Activated T-cell treated with anti-CD3 and anti-CD28 coated beads for 1 hour (primary cell): ENCODE data around the gene SMIM10L2A.
"Not testable (repeated sequence)": the region's sequence is repeated elsewhere in the genome, so short reads cannot be mapped to it uniquely, and the experiment has no call there.

Experiments used
- DNase-seq: peaks from one replicate; pipeline ENCODE4 v3.0.0-alpha.2; 2020; ENCODE audit warnings: low read depth

The SMIM10L2A gene

DNA sequence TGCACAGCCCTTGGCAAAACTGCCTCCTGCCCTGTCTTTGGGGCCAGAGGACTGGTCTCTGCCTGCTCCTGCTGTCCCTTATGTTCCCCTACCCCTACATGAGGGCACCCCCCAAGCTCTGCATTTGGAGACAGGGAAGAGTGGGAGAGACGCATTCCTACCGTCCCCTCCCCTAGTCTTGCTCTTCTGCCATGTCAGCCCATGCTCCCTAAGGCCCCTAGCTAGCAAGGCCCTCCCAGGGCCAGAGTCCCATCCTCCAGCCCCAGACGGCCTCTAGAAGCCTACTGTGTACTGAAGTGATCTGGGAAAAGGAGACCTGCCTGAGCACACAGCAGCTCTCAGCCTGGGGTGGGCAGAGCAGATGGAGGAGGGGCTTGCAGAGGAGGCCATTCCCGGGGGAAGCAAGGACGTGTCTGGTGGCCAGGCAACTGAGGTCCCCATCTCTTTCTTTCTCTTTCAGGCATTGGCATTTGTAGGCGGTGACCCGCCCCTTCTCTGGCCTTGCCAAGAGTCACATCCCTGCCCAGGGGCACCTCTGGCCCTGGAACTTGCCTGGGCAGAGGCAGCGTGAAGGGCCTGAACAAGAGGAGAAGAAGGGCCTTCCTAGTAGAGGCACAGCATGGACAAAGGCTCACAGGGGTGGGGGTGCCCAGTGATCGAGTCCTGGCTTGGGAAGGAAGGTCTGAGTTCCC is 1.6 kb downstream of the SMIM10L2A start:
- DNase-seq, result not testable (repeated sequence)

DNA sequence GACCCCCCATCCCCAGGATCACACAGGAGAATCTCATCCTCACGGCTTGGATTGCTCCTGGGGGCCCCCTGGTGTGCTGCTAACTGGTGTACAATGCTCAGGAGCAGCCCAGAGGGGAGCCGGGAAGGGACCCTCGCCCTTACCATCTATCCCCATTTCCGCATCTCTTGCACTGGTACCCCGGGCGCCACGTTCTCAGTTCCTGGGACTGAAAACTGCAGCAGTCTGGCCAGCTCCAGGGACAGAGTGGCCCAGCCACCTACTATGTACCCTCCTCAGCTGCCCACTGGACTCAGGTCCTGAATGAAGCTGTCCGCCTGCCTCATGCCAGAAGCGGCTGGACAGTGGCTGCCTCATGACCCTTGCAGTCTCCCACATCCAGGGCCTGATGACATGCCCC is 2.7 kb downstream of the SMIM10L2A start:
- DNase-seq, result no peak

DNA sequence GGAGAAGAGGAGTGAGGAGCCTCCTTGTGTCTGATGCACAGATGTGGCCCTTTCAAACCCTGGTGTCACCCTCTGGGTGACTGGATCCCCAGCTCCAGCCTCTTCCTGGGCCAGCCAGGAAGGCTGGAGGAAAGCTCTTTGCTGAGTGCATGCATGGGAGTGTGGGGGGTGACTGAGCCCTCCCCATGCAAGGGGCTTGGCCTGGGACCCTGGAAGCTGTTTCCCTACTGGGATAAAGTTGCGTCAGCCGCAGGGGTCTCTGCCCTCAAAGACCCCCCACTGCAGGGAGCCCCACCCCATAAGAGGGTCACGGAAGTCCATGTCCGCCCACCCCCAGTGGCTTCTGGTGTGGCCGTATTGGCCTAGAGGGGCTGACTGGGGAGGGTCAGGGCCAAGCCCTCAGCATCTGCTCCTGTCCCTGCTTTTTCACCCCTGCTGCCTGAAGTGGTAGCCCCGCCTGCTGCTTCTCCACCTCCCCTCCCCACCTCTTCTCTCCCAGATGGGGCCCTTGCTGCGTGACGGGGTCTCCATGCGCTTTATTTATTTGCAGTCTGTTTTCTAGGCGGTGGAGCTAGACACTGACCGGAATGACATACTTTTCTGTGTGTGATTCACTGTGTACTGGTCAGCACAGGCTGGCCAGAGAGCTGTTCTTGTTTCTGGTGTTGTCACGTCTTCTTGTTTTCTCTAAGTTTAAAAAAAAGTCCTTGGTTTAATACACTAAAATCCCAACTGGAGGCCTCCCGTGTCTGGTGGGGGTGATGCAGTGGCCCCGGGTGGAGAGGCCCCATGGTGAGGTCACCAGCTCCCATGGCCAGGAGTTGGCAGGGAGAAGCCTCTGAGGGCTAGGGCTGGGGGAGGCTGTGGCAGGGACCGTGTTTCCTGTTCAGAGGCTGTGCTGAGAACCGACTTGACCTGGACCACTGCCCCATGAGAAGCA is 3.6 kb downstream of the SMIM10L2A start:
- DNase-seq, result no peak

DNA sequence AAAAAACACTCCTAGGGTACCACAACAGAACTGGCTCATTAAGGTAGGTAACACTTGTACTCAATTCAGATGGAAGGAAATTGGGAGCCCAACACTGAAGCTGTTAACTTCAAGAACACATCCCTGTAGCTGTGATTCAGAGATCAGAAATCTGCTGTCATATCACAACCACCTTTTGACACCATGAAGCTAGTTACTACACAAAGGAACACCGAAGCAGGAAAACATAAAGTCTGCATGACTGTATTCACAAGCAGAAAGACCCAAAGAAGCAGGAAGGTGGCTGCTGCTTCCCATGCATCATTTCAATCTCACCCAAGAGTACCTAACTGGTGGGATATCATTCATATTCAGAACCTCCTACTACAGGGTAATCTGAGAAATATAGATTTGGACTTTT is 7.7 kb downstream of the SMIM10L2A start:
- no peak for DNase-seq

DNA sequence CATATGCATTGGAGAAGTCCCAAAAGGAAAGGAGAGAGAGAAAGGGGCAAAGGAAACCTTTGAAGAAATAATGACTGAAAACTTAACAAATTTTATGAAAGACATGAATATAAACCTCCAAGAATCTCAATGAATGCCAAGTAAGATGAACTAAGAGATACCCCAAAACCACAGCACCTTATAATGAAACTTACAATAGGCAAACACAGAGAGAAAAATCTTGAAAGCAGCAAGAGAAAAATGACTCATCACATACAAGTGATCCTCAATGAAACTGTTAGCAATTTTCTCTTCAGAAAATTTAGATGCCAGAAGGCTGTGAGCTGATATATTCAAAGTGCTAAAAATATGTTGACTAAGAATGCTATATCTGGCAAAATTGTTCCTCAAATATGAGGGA is 10.1 kb downstream of the SMIM10L2A start:
- DNase-seq, result no peak

DNA sequence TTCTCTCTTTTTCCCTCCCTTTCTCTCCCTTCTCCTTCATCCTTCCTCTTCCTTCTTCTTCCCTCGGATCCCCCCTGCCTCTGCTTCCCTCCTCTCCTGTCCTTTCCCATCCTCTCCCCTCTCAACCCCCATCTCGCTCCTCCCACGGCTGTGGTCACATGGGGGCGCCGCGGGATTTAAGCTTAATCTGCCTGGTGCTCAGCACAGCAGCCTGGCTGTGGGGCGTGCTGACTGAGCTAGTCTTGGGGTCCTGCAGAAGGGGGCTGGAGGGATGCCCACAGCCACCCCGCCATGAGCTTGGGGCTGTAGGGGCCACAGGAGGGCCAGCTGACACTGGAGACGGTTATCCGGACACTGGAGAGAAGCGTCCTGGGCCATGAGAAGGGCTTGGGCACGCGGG is 10.7 kb downstream of the SMIM10L2A start:
- DNase-seq, result no peak

DNA sequence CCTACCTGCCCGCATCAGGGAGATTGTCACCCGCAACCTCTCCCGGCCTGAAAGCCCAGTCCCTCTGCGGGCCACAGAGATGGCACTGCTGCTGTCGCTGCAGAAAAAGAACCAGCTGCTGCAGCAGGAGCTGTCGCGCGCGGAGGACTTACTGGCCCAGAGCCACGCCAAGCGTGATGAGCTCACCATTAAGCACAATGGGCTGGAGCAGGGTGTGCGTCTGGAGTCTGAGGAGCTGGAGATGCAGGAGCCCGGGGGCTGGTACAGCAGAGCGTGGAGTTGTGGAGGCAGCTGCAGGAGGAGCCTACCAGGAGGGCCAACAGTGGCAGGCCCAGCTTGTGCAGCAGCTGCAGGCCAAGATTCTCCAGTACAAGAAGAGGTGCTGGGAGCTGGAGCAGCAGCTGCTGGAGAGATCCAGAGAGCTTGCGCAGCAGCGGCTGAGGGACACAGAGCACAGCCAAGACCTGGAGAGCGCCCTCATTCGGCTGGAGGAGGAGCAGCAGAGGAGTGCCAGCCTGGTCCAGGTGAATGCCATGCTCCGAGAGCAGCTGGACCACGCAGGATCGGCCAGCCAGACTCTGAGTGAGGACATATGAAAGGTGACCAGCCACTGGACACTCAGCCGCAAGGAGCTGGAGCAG is 11.3 kb downstream of the SMIM10L2A start:
- DNase-seq, result no peak

DNA sequence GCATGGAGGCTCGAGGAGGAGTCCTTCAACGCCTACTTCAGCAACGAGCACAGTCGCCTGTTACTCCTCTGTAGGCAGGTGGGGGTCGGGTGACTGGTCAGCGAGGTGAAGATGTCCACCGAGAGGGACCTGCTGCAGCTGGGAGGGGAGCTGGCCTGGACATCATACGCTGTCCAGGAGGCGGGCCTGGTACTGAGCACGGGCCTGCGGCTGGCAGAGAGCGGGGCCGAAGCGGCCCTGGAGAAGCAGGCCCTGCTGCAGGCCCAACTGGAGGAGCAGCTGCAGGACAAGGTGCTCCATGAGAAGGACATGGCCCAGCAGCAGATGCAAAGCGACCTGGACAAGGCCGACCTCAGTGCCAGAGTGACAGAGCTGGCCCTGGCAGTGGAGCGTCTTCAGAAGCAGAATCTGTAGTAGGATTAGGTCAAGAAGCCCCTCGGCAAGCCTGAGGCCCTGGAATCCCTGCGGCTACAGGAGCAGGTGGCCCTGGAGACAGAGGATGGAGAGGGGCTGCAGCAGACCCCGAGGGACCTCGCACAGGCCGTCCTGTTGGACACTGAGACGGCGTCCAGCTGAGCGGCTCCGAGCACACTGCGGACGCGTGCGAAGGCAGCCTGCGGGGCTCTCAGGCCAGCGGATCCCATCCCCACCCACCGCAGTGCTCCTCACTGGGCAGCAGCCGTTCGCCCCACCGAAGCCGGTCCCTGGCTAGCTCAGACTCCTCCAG is 11.9 kb downstream of the SMIM10L2A start:
- no peak for DNase-seq

DNA sequence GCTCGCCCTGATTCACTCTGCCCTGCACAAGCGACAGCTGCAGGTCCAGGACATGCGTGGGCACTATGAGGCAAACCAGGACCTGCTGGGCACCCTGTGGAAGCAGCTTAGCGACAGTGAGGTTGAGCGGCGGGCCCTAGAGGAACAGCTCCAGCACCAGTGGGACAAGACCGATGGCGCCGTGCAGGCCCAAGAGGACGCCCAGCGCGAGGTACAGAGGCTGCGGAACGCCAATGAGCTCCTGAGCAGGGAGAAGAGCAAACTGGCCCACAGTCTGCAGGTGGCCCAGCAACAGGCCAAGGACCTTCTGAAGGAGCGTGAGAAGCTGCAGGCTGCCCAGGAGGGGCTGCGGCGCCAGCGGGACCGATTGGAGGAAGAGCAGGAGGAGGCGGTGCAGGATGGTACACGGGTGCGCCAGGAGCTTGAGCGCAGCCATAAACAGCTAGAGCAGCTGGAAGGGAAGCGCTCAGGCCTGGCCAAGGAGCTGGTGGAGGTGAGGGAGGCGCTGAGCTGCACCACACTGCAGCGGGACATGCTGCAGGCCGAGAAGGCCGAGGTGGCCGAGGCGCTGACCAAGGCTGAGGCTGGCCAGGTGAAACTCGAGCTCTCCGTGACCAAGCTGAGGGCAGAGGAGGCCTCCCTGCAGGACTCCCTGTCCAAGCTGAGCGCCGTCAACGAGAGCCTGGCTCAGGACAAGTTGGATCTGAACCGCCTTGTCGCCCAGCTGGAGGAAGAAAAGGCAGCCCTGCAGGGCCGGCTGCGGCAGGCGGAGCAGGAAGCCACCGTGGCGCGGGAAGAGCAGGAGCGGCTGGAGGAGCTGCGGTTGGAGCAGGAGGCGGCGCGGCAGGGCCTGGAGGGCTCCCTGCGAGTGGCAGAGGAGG is 12.8 kb downstream of the SMIM10L2A start:
- DNase-seq, result no peak

DNA sequence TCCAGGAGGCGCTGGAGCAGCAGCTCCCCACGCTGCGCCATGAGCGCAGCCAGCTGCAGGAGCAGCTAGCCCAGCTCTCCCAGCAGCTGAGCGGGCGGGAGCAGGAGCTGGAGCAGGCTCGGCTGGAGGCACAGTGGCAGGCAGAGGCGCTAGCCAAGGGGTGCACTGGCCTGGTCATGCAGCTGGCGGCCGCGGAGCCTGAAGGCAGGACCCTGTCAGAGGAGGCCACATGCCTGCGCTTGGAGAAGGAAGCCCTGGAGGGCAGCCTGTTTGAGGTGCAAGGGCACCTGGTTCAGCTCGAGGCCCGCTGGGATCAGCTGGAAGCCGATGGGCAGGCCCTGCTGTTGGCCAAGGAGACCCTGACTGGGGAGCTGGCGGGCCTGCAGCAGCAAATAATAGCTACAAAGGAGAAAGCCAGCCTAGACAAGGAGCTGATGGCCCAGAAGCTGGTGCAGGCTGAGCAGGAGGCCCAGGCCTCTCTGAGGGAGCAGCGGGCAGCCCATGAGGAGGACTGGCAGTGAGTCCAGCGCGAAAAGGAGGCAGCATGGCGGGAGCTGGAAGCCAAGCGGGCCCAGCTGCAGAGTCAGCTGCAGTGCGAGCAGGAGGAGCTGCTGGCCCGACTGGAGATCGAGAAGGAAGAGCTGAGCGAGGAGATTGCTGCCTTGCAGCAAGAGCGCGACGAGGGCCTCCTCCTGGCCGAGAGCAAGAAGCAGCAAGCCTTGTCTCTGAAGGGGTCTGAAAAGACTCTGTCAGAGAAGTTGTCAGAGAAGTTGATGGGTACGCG is 13.6 kb downstream of the SMIM10L2A start:
- DNase-seq, result no peak

DNA sequence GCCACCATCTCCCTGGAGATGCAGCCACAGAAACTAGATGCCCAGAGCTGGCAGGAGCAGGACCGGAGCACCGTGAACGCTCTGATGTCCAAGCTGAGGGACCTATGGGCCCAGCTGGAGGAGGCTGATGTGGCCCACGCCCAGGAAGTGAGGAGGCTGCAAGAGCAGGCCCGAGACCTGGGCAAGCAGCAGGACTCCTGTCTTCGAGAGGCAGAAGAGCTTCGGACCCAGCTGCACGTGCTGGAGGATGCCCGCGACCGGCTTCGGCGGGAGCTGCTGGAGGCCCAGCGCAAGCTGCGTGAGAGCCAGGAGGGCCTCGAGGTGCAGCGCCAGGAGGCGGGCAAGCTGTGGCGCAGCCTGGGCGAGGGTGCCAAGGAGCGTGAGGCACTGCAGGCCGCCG is 14.2 kb downstream of the SMIM10L2A start:
- no peak for DNase-seq

DNA sequence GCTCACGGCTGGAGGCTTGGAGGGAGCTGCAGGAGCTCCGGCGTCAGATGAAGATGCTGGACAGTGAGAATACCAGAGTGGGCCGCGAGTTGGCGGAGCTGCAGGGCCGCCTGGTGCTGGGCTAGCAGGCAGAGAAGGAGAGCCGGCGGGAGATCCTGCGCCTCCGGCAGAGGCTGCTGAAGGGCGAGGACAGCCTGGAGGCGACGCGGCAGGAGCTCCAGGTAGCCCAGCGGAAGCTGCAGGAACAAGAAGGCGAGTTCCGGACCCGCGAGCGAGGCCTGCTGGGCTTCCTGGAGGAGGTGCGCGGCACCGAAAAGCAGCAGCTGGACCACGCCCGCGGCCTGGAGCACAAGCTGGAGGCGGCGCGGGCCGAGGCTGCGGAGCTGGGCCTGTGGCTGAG is 14.7 kb downstream of the SMIM10L2A start:
- no peak for DNase-seq

DNA sequence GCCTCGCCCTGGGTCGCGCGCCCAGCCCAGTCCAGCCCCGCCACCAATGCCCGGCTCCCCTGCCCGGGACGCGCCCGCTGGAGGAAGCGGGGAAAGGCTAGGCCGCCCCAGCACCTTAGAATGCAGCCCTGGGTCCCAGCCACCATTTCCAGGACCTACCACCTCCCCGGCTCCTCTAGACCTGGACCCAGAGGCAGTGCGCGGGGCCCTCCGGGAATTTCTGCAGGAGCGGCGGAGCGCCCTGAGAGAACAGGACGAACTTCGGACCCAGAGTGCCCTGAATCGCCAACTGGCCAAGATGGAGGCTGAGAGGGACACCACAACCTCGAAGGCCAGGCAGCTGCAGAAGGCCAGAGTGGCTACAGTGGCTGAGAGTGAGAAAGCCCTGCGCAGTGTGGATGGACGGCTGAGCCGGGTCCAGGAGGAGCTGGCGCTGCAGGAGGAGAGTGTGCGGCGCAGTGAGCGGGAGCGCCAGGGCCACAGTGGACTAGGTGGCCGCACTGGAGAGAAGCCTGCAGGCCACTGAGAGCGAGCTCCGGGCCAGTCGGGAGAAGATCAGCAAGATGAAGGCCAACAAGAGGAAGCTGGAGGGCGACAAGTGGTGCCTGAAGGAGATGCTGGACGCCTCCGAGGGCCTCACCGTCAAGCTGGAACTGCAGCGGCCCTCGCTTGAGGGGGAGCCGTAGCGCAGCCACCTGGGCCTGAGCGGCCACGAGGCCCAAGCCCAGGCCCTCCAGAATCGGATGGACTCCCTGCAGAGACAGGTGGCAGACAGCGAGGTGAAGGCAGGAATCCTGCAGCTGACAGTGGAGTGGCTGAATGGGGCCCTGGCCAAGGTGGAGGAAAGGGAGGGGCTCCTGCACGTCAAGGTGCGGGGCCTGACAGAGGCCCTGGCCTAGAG is 15.5 kb downstream of the SMIM10L2A start:
- DNase-seq, result no peak

DNA sequence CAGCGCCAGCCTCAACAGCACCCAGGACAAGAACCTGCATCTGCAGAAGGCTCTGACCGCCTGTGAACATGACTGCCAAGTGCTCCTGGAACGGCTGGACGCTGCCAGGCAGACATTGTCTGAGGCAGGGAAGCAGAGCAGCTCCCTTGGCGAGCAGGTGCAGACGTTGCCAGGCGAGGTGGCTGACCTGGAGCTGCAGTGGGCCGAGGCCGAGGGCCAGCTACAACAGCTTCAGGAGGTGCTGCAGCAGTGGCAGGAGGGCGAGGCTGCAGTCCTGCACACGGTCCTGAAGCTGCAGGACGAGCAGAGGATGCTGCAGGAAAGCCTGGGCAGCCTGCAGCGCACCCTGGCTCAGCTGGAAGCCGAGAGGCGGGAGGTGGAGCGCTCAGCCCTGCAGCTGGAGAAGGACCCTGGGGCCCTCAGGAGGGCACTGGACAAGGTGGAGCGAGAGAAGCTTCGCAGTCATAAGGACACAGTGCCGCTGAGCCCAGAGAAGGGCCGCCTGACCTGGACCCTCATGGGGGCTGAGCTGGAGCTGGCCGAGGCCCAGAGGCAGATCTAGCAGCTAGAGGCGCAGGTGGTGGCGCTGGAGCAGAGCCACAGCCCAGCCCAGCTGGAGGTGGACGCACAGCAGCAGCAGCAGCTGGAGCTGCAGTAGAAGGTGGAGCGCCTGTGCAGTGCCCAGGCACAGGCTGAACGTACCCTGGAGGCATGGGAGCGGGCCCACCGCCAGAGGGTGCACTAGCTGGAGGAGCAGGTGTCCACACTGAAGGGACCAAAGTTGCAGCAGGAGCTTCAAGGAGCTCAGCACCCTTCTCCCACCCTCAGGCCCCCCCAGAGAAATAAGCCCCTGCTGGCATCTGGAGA is 16.4 kb downstream of the SMIM10L2A start:
- no peak for DNase-seq

DNA sequence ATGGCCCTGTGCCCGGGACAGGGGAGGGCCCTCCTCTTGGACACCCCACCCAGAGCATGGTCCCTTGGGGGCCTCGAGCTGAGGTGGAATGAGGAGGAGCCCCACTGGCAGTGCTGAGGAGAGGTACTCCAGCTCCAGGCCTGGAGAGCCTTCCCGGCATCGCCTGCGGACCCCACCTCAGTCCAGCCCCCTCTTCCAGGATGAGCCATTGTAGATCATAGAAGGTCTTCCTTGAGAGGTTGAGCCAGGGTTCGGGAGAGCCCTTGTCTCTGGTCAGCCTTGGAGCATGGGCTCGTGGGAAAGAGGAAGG is 16.9 kb downstream of the SMIM10L2A start:
- no peak for DNase-seq

DNA sequence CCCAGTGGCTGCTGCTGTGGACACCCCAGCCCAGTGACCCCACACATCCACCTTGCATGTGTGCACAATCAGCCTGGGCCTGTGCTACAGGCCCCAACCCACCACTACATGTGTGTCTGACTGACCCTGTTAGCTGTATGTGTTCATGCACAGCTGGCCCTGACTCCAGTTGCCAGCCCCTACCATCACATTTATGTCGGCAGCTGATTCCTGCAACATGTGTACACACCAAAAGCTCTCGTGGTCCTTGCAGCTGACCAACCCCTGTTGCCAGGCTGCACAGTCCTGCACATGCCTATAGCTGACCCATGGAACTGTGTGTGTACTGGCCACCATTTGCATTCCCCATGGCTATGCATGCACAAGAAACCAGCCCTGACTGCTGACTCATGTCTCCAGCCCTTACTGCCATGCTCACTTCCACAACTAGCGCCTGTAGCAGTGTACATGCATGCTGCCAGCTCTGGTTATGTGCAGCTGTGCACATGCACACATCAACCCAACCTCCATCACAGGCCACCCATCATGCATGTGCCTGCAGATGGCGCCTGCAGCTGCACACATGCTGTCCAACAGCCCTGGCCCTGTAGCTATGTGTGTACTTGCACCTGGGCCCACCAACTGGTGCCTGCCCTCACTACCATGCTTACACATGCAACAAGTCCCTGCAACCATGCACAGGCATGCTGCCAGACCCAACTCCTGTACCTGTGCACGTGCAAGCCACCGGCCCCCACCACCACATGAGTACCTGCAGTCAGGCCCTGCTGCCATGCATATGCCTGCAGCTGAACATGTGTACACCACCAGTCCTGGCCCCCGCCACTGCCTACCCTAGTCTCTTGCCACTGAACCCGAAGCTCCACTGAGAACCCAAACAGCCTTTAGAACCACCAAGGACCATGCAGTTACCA is 28.1 kb downstream of the SMIM10L2A start:
- DNase-seq, result no peak

DNA sequence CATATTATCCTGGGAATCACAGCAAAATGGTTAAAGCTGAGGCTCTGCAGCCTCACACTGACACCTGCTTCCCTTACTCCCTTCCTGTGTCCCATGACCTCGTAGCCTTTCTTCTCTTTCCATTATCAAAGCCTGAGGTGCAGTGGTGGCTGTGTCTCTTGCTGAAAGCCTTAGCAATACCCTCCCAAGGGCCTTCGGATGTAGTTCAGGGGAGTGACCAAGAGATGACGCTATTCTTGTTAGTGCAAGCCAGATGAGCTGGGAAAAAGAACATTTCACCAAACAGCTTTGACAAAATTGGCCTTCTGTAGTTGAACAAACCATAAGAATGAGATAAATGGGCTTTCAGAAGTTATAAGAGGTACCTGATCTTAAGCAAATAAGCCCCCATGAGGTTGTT is 31.6 kb downstream of the SMIM10L2A start:
- no peak for DNase-seq
